ENCODE results near the gene SMIM33. TPM values are rescaled to one million over a fixed set of nuclear protein-coding genes. Genes with fewer than 3 reads are reported as not detected.

The SMIM33 gene
- not detected for total RNA-seq
- polyA plus RNA-seq, result not detected
- long read RNA-seq, donor 1, result 0 reads
- long read RNA-seq, donor 2, partial matches to known transcripts, result 8 of 8 reads
- long read RNA-seq, donor 2, other reads (novel, unspliced or antisense), result 0 of 8 reads
- long read RNA-seq, donor 3, partial matches to known transcripts, result 2 of 2 reads
- long read RNA-seq, donor 3, other reads (novel, unspliced or antisense), result 0 of 2 reads

GRCh38 chr5:139470821-139471300, at the start of gene SMIM33:
SMIM33 (plus strand) TSS chr5:139471004; CDS start chr5:139471122, 118 bp downstream.
- no peaks in the 10 kb centered on the region for H3K27me3 ChIP-seq
- H3K27ac ChIP-seq, result no peak within 1 kb of the TSS
- TF ChIP-seq POLR2A (IDR thresholded peaks at IDR 0.05), result no peak
- TF ChIP-seq, protein P1, sequence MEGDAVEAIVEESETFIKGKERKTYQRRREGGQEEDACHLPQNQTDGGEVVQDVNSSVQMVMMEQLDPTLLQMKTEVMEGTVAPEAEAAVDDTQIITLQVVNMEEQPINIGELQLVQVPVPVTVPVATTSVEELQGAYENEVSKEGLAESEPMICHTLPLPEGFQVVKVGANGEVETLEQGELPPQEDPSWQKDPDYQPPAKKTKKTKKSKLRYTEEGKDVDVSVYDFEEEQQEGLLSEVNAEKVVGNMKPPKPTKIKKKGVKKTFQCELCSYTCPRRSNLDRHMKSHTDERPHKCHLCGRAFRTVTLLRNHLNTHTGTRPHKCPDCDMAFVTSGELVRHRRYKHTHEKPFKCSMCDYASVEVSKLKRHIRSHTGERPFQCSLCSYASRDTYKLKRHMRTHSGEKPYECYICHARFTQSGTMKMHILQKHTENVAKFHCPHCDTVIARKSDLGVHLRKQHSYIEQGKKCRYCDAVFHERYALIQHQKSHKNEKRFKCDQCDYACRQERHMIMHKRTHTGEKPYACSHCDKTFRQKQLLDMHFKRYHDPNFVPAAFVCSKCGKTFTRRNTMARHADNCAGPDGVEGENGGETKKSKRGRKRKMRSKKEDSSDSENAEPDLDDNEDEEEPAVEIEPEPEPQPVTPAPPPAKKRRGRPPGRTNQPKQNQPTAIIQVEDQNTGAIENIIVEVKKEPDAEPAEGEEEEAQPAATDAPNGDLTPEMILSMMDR (IDR thresholded peaks at IDR 0.05), result no peak
- no peak for TF ChIP-seq EP300 (IDR thresholded peaks at IDR 0.05)

DNA sequence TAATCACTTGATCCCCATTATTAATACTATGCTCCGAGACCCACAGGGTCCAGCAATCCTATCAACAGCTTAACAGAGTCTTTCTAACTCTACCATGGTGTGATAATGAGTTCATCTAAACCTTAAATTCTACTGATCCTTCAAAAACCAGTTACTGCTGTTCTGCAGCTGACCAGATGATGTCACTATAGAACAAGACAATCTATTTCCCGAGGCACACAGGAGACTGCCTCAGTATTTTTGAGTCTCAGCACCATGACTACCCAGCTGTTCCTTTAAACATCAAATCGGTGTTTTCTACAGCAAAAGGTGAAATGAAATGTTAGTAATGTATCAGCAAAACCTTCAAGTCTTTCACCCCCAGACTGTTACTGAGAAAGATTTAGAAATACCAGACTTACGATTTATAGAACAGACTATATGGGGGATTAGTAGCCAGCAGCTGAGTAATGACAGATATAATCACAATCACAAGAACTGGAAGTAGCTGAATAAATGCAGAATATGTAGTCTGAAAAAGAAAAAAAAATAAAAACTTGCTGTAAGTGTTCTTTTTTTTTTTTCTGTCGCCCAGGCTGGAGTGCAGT, 48.4 kb upstream of the SMIM33 start:
- Histone ChIP-seq H3K36me3 (no peaks in the 10 kb centered on the region), H3K9me3 (no peaks in the 10 kb centered on the region), H3K27ac (no peak overlapping the region), H3K27me3 (no peaks in the 10 kb centered on the region), H3K4me3 (no peak overlapping the region), H3K4me1 (ENCODE audit: insufficient read depth) (peaks cover 1% of the 10 kb centered on the region)
- WGBS, 3 donors, result 42 to 49% (median 45%) methylated on average over 5 of the region's 5 CpGs
- intact Hi-C loops (cut with DNase I), result loop anchor here (1.0 to 10.0 kb wide), 5 partner anchors 91 to 342 kb away; no protein-coding TSS in a partner anchor
- TF ChIP-seq EP300 (IDR thresholded peaks at IDR 0.05) (no peak), POLR2A (IDR thresholded peaks at IDR 0.05) (no peak)
- TF ChIP-seq, protein P1 (IDR thresholded peaks at IDR 0.05), result peak; percentile 55 to 66 (median 58)
- peak in 1 of 5 donors; percentile 48 for DNase-seq

More at GRCh38 chr5:139470821-139471300, at the start of gene SMIM33:
- no peak for DNase-seq
- Histone ChIP-seq H3K4me3 (no peak within 1 kb of the TSS), H3K36me3 (no peaks in the 10 kb centered on the region), H3K9me3 (no peaks in the 10 kb centered on the region), H3K4me1 (ENCODE audit: insufficient read depth) (peaks cover 3% of the 10 kb centered on the region)
- intact Hi-C loops (cut with DNase I), result no loop called here
- WGBS, 3 donors, result 76 to 88% (median 82%) methylated on average over 9 of the region's 9 CpGs

DNA sequence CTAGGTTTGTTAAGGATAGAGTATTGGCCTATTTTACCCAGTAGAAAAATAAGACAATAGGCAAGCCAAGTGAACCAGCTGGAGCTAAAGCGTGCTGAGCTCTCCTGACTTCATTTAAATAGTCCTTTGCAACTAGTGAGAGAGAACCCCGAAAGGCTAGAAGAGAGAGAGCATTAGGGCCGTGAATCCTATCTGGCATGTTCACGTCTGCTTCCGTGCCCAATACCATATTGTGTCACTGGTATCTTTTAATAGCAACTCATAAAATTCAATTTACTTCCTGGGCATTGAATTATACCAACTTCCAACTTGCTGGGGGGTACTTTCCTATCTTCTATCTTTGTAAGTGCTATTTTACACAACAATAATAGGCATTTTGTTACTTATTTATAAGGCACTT, 45.3 kb upstream of the SMIM33 start:
- intact Hi-C loops (cut with DNase I), result loop anchor here in 3 of 4 donors (2.0 to 10.0 kb wide), 3 partner anchors 209 to 339 kb away; no protein-coding TSS in a partner anchor
- H3K27ac ChIP-seq, result no peak overlapping the region
- H3K27me3 ChIP-seq, result no peaks in the 10 kb centered on the region
- no peaks in the 10 kb centered on the region for H3K4me1 ChIP-seq (ENCODE audit: insufficient read depth)
- no peak for TF ChIP-seq POLR2A (IDR thresholded peaks at IDR 0.05)
- no peaks in the 10 kb centered on the region for H3K36me3 ChIP-seq
- H3K9me3 ChIP-seq, result no peaks in the 10 kb centered on the region
- no peak for DNase-seq
- H3K4me3 ChIP-seq, result no peak overlapping the region
- WGBS, 3 donors, result 88 to 92% (median 89%) methylated on average over 5 of the region's 5 CpGs

DNA sequence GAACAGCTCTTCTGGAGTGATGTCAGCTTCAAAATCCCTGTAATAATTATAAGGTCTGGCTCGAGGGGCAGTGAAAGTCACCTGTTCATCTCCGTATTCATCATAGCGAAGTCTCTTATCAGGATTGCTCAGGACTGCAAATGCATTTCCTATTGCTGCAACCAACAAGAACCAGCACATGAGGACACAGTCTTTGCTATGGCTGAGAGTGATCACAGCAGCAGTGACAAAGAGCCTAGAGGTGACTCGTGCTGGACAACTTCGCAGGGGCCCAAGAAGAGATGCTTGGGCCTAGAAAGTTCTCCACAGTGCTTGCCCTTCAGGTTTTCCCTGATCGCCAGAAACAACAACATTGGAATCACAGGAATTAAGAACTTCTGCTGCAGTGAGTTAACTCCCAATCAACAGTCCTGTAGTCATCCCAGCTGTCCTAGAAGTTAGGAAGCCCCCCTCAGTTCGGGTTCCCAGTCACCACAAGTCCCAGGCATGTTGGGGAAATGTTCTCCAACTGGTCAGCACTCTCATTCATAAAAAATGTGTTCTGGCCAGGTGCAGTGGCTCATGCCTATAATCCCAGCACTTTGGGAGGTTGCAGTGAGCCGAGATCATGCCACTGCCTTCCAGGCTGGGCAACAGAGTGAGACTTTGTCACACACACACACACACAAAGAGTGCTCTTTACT, 44.5 kb upstream of the SMIM33 start:
- H3K4me3 ChIP-seq, result no peak overlapping the region
- no peaks in the 10 kb centered on the region for H3K4me1 ChIP-seq (ENCODE audit: insufficient read depth)
- H3K9me3 ChIP-seq, result no peaks in the 10 kb centered on the region
- intact Hi-C loops (cut with DNase I), result loop anchor here in 2 of 4 donors (10.0 kb wide), 2 partner anchors 208 to 338 kb away; no protein-coding TSS in a partner anchor
- H3K27me3 ChIP-seq, result no peaks in the 10 kb centered on the region
- no peak for DNase-seq
- no peak overlapping the region for H3K27ac ChIP-seq
- no peaks in the 10 kb centered on the region for H3K36me3 ChIP-seq
- TF ChIP-seq POLR2A (IDR thresholded peaks at IDR 0.05) (no peak), EP300 (IDR thresholded peaks at IDR 0.05) (no peak)
- TF ChIP-seq, protein P1 (IDR thresholded peaks at IDR 0.05), result no peak
- 58 to 82% (median 75%) methylated on average over 8 of the region's 8 CpGs for WGBS, 3 donors
